ENCODE measurements around the gene ZSWIM5. TPM values are rescaled to one million over a fixed set of nuclear protein-coding genes. Genes with fewer than 3 reads are reported as not detected.

Gene ZSWIM5
- total RNA-seq, 1 donor from 2014 or later: 4.1 TPM

DNA sequence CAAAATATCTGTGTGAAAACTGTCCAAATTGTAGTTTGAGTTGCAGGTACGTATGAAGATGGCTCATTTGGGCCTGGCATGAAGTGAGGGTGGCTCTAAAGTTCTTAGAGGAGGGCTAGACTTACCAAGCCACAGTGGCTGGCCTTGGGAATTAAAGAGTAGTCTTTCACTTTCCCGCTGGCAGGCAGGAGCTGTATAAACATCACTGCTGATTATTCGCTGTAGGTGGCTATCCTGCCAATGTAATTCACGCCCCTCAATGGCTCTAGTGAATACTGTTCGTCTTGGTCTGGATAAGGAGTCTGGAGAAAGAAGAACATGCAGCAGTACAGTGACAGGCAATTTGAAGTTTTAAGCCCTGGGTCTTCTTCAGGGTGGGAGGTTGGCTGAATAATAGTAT is 163.3 kb downstream of the ZSWIM5 start:
- DNase-seq: no peak
- Histone ChIP-seq H3K36me3 (no peaks in the 10 kb centered on the region), H3K9me3 (no peaks in the 10 kb centered on the region), H3K4me1 (no peaks in the 10 kb centered on the region), H3K27me3 (no peaks in the 10 kb centered on the region), H3K27ac (no peak overlapping the region), H3K4me3 (no peak overlapping the region)
- intact Hi-C loops (cut with DNase I): no loop called here
- TF ChIP-seq, protein P1, sequence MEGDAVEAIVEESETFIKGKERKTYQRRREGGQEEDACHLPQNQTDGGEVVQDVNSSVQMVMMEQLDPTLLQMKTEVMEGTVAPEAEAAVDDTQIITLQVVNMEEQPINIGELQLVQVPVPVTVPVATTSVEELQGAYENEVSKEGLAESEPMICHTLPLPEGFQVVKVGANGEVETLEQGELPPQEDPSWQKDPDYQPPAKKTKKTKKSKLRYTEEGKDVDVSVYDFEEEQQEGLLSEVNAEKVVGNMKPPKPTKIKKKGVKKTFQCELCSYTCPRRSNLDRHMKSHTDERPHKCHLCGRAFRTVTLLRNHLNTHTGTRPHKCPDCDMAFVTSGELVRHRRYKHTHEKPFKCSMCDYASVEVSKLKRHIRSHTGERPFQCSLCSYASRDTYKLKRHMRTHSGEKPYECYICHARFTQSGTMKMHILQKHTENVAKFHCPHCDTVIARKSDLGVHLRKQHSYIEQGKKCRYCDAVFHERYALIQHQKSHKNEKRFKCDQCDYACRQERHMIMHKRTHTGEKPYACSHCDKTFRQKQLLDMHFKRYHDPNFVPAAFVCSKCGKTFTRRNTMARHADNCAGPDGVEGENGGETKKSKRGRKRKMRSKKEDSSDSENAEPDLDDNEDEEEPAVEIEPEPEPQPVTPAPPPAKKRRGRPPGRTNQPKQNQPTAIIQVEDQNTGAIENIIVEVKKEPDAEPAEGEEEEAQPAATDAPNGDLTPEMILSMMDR (IDR thresholded peaks at IDR 0.05): no peak
- no peak for ATAC-seq

DNA sequence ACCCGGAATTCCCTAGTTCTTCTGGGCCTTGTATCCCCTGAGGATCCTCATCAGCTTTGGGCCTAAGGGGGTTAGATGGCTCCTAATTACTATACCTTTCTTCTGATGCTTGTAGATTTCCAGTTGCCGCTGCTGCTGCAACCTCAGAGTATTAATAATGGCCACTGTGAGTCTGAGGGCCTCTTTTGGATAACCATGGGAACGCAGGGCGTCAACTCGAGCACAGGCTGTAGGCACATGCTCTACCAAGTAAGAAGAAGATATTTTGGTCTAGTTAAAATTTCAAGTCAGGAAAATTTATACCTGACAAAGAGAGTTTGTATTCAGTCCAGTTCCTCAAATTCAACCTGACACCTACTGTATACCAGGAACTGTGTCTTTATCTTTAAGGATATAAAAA is 166.1 kb downstream of the ZSWIM5 start:
- no peak for ATAC-seq
- no peak overlapping the region for H3K27ac ChIP-seq
- TF ChIP-seq, protein P1 (IDR thresholded peaks at IDR 0.05): no peak
- H3K36me3 ChIP-seq: peaks cover 3% of the 10 kb centered on the region
- H3K4me3 ChIP-seq: no peak overlapping the region
- no peak for DNase-seq
- intact Hi-C loops (cut with DNase I): no loop called here
- H3K9me3 ChIP-seq: no peaks in the 10 kb centered on the region
- H3K27me3 ChIP-seq: no peaks in the 10 kb centered on the region
- no peaks in the 10 kb centered on the region for H3K4me1 ChIP-seq

DNA sequence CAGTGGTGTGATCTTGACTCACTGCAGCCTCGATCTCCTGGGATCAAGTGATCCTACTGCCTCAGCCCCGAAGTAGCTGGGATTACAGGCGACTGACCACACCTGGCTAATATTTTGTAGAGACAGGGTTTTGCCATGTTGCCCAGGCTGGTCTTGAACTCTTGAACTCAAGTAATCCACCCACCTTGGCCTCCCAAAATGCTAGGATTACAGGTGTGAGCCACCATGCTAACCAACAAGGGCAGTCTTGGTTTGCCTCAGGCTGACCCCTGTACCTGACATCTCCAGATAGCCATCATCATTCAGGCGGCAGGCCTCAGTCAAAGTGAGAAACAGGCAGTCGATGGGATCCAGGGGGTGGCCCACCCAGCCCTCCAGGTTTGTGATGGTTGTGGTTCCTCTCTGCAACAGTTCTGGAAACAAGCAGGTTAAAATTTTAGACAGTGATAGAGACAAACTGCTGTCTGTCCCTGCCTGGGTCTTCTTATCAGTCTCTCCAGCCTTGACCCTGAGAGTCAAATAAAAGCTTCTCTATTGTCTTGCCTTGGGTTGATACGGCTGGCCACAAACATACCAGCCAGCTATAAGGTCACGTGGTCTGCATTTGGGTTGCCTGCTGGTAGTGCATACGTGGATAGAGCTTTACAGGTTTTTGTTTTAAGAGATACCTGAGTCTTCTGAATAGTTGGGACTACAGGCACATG is 167.6 kb downstream of the ZSWIM5 start:
- TF ChIP-seq, protein P1 (IDR thresholded peaks at IDR 0.05): no peak
- Histone ChIP-seq H3K4me3 (no peak overlapping the region), H3K4me1 (no peaks in the 10 kb centered on the region), H3K27me3 (no peaks in the 10 kb centered on the region), H3K27ac (no peak overlapping the region), H3K9me3 (no peaks in the 10 kb centered on the region), H3K36me3 (peaks cover 3% of the 10 kb centered on the region)
- ATAC-seq (no peak), DNase-seq (no peak)
- intact Hi-C loops (cut with DNase I): no loop called here

DNA sequence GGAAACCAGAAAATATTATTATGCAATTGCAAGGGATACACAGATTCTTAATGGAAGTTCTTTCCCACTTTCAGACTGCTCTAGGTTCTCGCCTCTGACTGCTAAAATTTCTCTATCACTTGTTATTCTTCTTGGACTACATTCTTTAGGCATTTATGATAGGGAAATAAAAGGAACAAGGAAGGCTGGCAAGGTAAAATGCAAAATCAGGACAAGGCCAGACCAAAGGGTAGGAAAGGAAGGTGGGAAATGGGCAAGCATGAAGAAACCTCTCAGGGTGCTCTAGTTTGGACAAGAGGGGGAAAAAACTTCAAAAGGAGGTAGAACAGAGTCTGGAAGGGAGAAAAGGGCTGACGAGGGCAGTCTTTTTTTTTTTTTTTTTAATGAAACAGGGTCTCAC is 168.2 kb downstream of the ZSWIM5 start:
- ATAC-seq (no peak), DNase-seq (no peak)
- H3K4me3 ChIP-seq: no peak overlapping the region
- peaks cover 3% of the 10 kb centered on the region for H3K36me3 ChIP-seq
- no peaks in the 10 kb centered on the region for H3K4me1 ChIP-seq
- no peak overlapping the region for H3K27ac ChIP-seq
- intact Hi-C loops (cut with DNase I): no loop called here
- H3K27me3 ChIP-seq: no peaks in the 10 kb centered on the region
- no peaks in the 10 kb centered on the region for H3K9me3 ChIP-seq
- TF ChIP-seq, protein P1 (IDR thresholded peaks at IDR 0.05): no peak

DNA sequence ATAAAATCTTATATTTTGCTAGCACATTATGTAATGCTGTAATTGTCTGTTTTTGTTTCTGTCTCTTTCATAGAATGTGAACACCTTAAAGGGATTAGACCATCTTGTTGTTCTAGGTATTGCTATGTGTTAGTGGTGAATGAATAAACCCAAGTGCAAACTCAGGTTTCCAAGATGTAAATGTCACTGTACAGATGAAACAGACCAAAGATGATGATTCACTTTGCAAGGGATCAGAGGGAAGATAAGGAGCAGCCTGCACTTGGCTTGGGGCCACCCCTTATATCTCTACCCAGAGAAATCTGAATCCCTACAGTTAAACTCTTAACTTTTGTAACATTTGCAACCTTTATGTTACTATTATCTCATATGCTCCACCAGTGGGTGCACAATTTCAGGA is 168.9 kb downstream of the ZSWIM5 start:
- no peaks in the 10 kb centered on the region for H3K27me3 ChIP-seq
- no peak overlapping the region for H3K27ac ChIP-seq
- no peaks in the 10 kb centered on the region for H3K4me1 ChIP-seq
- intact Hi-C loops (cut with DNase I): no loop called here
- TF ChIP-seq, protein P1 (IDR thresholded peaks at IDR 0.05): no peak
- H3K4me3 ChIP-seq: no peak overlapping the region
- H3K36me3 ChIP-seq: peaks cover 3% of the 10 kb centered on the region
- no peak for ATAC-seq
- no peaks in the 10 kb centered on the region for H3K9me3 ChIP-seq
- DNase-seq: no peak

Measured in upper lobe of right lung (tissue), 1 donor.